Measurements from ENCODE around the gene SBF1.

SBF1 gene

GRCh38 chr22:50396751-50397370, 78.0 kb downstream of the SBF1 start:
- no peak for DNase-seq

Data from activated naive CD4-positive, alpha-beta T cell treated with Interleukin-2 at 50 U/mL for 16 hours (primary cell).